IPS-18c (cell line): ENCODE data around the gene ADSS1.

Experiments
- H3K4me3 ChIP-seq: 2 replicates; pipeline ENCODE4 v1.7.0; 2013; ENCODE audit warnings: low read depth, mild to moderate bottlenecking, low read length, moderate library complexity; ENCODE audit not compliant: insufficient read depth
- H3K9me3 ChIP-seq: one replicate; pipeline ENCODE4 v1.6.1; 2013; ENCODE audit warnings: mild to moderate bottlenecking, low read length, moderate library complexity; ENCODE audit not compliant: control insufficient read depth, insufficient read depth

ADSS1 gene

GRCh38 chr14:104734051-104734587, 10.1 kb downstream of the ADSS1 start:
- H3K4me3 ChIP-seq = no peak overlapping the region
- H3K9me3 ChIP-seq = no peaks in the 10 kb centered on the region

- Histone ChIP-seq H3K9me3 (no peaks in the 10 kb centered on the region), H3K4me3 (no peak overlapping the region)
Measured at GRCh38 chr14:104734601-104734990, 10.6 kb downstream of the ADSS1 start.

GRCh38 chr14:104734991-104735779, 11.2 kb downstream of the ADSS1 start:
- Histone ChIP-seq H3K9me3 (no peaks in the 10 kb centered on the region), H3K4me3 (no peak overlapping the region)

GRCh38 chr14:104735830-104736642, 12.0 kb downstream of the ADSS1 start:
- Histone ChIP-seq H3K4me3 (no peak overlapping the region), H3K9me3 (no peaks in the 10 kb centered on the region)

- H3K4me3 ChIP-seq = no peak overlapping the region
Measured at GRCh38 chr14:104738375-104739019, 14.5 kb downstream of the ADSS1 start.

GRCh38 chr14:104739026-104739425, 15.0 kb downstream of the ADSS1 start:
- H3K9me3 ChIP-seq = no peaks in the 10 kb centered on the region
- no peak overlapping the region for H3K4me3 ChIP-seq

More at GRCh38 chr14:104738375-104739019, 14.5 kb downstream of the ADSS1 start:
- H3K9me3 ChIP-seq = no peaks in the 10 kb centered on the region

GRCh38 chr14:104739546-104740516, 15.8 kb downstream of the ADSS1 start:
- Histone ChIP-seq H3K4me3 (no peak overlapping the region), H3K9me3 (no peaks in the 10 kb centered on the region)

GRCh38 chr14:104741108-104741802, 17.2 kb downstream of the ADSS1 start:
- no peaks in the 10 kb centered on the region for H3K9me3 ChIP-seq
- no peak overlapping the region for H3K4me3 ChIP-seq

GRCh38 chr14:104741803-104742251, 17.8 kb downstream of the ADSS1 start:
- H3K4me3 ChIP-seq = no peak overlapping the region

GRCh38 chr14:104742586-104743455, 18.8 kb downstream of the ADSS1 start:
- no peaks in the 10 kb centered on the region for H3K9me3 ChIP-seq
- H3K4me3 ChIP-seq = no peak overlapping the region

More at GRCh38 chr14:104741803-104742251, 17.8 kb downstream of the ADSS1 start:
- no peaks in the 10 kb centered on the region for H3K9me3 ChIP-seq

GRCh38 chr14:104743461-104744380, 19.7 kb downstream of the ADSS1 start:
- no peak overlapping the region for H3K4me3 ChIP-seq
- H3K9me3 ChIP-seq = no peaks in the 10 kb centered on the region

GRCh38 chr14:104744484-104744883, 20.5 kb downstream of the ADSS1 start:
- Histone ChIP-seq H3K4me3 (no peak overlapping the region), H3K9me3 (no peaks in the 10 kb centered on the region)

GRCh38 chr14:104745431-104745830, 21.4 kb downstream of the ADSS1 start:
- Histone ChIP-seq H3K9me3 (no peaks in the 10 kb centered on the region), H3K4me3 (no peak overlapping the region)

GRCh38 chr14:104746071-104746545, 22.1 kb downstream of the ADSS1 start:
- Histone ChIP-seq H3K4me3 (no peak overlapping the region), H3K9me3 (no peaks in the 10 kb centered on the region)
